Spinal cord (tissue), 10 donors: ENCODE measurements around the gene ZNF280A. TPM values are rescaled to one million over a fixed set of nuclear protein-coding genes. Genes with fewer than 3 reads are reported as not detected.
"Not testable (repeated sequence)": the region's sequence is repeated elsewhere in the genome, so short reads cannot be mapped to it uniquely, and the experiment has no call there.

Experiments
- DNase-seq, 6 donors: peaks; one replicate each; pipeline versions ENCODE4 v3.0.0 to v3.0.0-alpha.2; 2013 to 2015; ENCODE audit warnings: low spot score in 6 of 6, low read depth in 4 of 6
- H3K27ac ChIP-seq: one replicate; pipeline ENCODE4 v1.5.1; 2013; ENCODE audit warnings: low read depth, low read length, control low read depth
- H3K27me3 ChIP-seq: one replicate; pipeline ENCODE4 v1.6.1; 2013; ENCODE audit warnings: low read length; ENCODE audit not compliant: control insufficient read depth, insufficient read depth
- H3K36me3 ChIP-seq: one replicate; pipeline ENCODE4 v1.6.1; 2013; ENCODE audit warnings: low read length; ENCODE audit not compliant: control insufficient read depth, insufficient read depth
- H3K4me1 ChIP-seq: one replicate; pipeline ENCODE4 v1.6.1; 2013; ENCODE audit warnings: low read length; ENCODE audit not compliant: control insufficient read depth, insufficient read depth
- H3K4me3 ChIP-seq: one replicate; pipeline ENCODE4 v1.5.1; 2013; ENCODE audit warnings: low read depth, low read length, control low read depth
- H3K9me3 ChIP-seq: one replicate; pipeline ENCODE4 v1.6.1; 2013; ENCODE audit warnings: low read length; ENCODE audit not compliant: control insufficient read depth, insufficient read depth
- WGBS: methylation state at CpG from one replicate; pipeline ENCODE4 v1.1.5; 2013; ENCODE audit warnings: missing lambda C conversion rate; ENCODE audit not compliant: insufficient coverage; 5-methylcytosine and 5-hydroxymethylcytosine counted together
- polyA plus RNA-seq, 2 donors: library from polyadenylated mRNA; unstranded; fragments of 120-200 nt; gene quantifications; one replicate each; pipeline ENCODE4 v1.2.1, GENCODE V29; 2013; ENCODE audit not compliant: insufficient read length in 2 of 2
- total RNA-seq, 2 donors: library from RNA; depleted of rRNA in 1 of 2; stranded (reverse); fragments of 120-200 nt in 1 of 2; fragments of >200 nt in 1 of 2; gene quantifications; one replicate each; pipeline versions ENCODE4 v1.2.3 to v1.2.4, GENCODE V29; 2013 to 2014
- donor health status: healthy.

Gene ZNF280A
- total and polyA plus RNA-seq, 4 donors = 0.10 to 0.50 (median 0.18) TPM; not detected in 1

- Histone ChIP-seq H3K27me3 (no peaks in the 10 kb centered on the region), H3K4me3 (no peak overlapping the region), H3K36me3 (peaks cover 16% of the 10 kb centered on the region), H3K9me3 (no peaks in the 10 kb centered on the region), H3K27ac (no peak overlapping the region), H3K4me1 (no peaks in the 10 kb centered on the region)
- 80% methylated on average over 1 of the region's 2 CpGs for WGBS
- no peak for DNase-seq
Observed at GRCh38 chr22:22498267-22498666, 21.8 kb downstream of the ZNF280A start.

GRCh38 chr22:22491589-22491988 is 28.5 kb downstream of the ZNF280A start:
- WGBS = 100% methylated on average over 2 of the region's 3 CpGs
- not testable (repeated sequence) for DNase-seq, H3K4me1 ChIP-seq, H3K27ac ChIP-seq, H3K4me3 ChIP-seq, H3K27me3 ChIP-seq, H3K9me3 ChIP-seq
- peaks cover 20% of the 10 kb centered on the region for H3K36me3 ChIP-seq

- H3K4me3 ChIP-seq = no peak overlapping the region
- H3K27ac ChIP-seq = no peak overlapping the region
- peaks cover 24% of the 10 kb centered on the region for H3K36me3 ChIP-seq
- WGBS = 96% methylated on average over 3 of the region's 5 CpGs
- H3K27me3 ChIP-seq = no peaks in the 10 kb centered on the region
- DNase-seq = no peak
- no peaks in the 10 kb centered on the region for H3K9me3 ChIP-seq
- H3K4me1 ChIP-seq = no peaks in the 10 kb centered on the region
Observed at GRCh38 chr22:22488736-22489135, 31.3 kb downstream of the ZNF280A start.

GRCh38 chr22:22487869-22488597 is 32.0 kb downstream of the ZNF280A start:
- Histone ChIP-seq H3K9me3 (no peaks in the 10 kb centered on the region), H3K27me3 (no peaks in the 10 kb centered on the region), H3K4me3 (no peak overlapping the region), H3K36me3 (peaks cover 24% of the 10 kb centered on the region), H3K4me1 (no peaks in the 10 kb centered on the region), H3K27ac (no peak overlapping the region)
- 80% methylated on average over 6 of the region's 12 CpGs for WGBS
- no peak for DNase-seq

GRCh38 chr22:22487059-22487458 is 33.0 kb downstream of the ZNF280A start:
- H3K27ac ChIP-seq = no peak overlapping the region
- H3K36me3 ChIP-seq = peaks cover 20% of the 10 kb centered on the region
- H3K4me1 ChIP-seq = no peaks in the 10 kb centered on the region
- no peak overlapping the region for H3K4me3 ChIP-seq
- DNase-seq = no peak
- no CpG with 5 or more reads among the region's 6 CpGs for WGBS
- no peaks in the 10 kb centered on the region for H3K27me3 ChIP-seq
- no peaks in the 10 kb centered on the region for H3K9me3 ChIP-seq

- WGBS = 60% methylated on average over 1 of the region's 4 CpGs
- H3K27ac ChIP-seq = no peak overlapping the region
- H3K27me3 ChIP-seq = no peaks in the 10 kb centered on the region
- H3K4me3 ChIP-seq = no peak overlapping the region
- peak in 2 of 6 donors; percentile 1 to 44 for DNase-seq
- H3K4me1 ChIP-seq = no peaks in the 10 kb centered on the region
- no peaks in the 10 kb centered on the region for H3K9me3 ChIP-seq
- H3K36me3 ChIP-seq = peaks cover 17% of the 10 kb centered on the region
Observed at GRCh38 chr22:22486132-22486899, 33.8 kb downstream of the ZNF280A start.

- Histone ChIP-seq H3K27me3 (no peaks in the 10 kb centered on the region), H3K9me3 (no peaks in the 10 kb centered on the region), H3K4me3 (no peak overlapping the region), H3K36me3 (peaks cover 15% of the 10 kb centered on the region), H3K27ac (no peak overlapping the region), H3K4me1 (no peaks in the 10 kb centered on the region)
- no CpG with 5 or more reads among the region's 3 CpGs for WGBS
- DNase-seq = no peak
Observed at GRCh38 chr22:22485524-22485923, 34.5 kb downstream of the ZNF280A start.

- H3K4me3 ChIP-seq = no peak overlapping the region
- DNase-seq = no peak
- H3K27ac ChIP-seq = no peak overlapping the region
- peaks cover 13% of the 10 kb centered on the region for H3K36me3 ChIP-seq
- H3K9me3 ChIP-seq = no peaks in the 10 kb centered on the region
- 96% methylated on average over 9 of the region's 11 CpGs for WGBS
- no peaks in the 10 kb centered on the region for H3K4me1 ChIP-seq
- H3K27me3 ChIP-seq = no peaks in the 10 kb centered on the region
Observed at GRCh38 chr22:22484023-22484422, 36.0 kb downstream of the ZNF280A start.

GRCh38 chr22:22480940-22481339 is 39.1 kb downstream of the ZNF280A start:
- Histone ChIP-seq H3K4me1 (no peaks in the 10 kb centered on the region), H3K27me3 (no peaks in the 10 kb centered on the region), H3K27ac (no peak overlapping the region), H3K4me3 (no peak overlapping the region), H3K9me3 (no peaks in the 10 kb centered on the region), H3K36me3 (peaks cover 7% of the 10 kb centered on the region)
- WGBS = no CpG with 5 or more reads among the region's 2 CpGs
- DNase-seq = no peak
